NCI-H2196 treated with DMSO at 0.1 percent for 48 hours (cell line): ENCODE data around the gene TRAF4.
A peak's percentile ranks its signal among the peaks of the same experiment; 100 is the strongest.

ENCODE experiments used
- DNase-seq: peaks from one replicate; lab custom pipeline; 2025; ENCODE audit not compliant: unreplicated experiment; lab: John Stamatoyannopoulos, UW

TRAF4 gene

GRCh38 chr17:28743243-28744103 is at the start of gene TRAF4:
Gene TRAF4 (plus strand): TSS chr17:28744011. CDS start chr17:28744113, 102 bp downstream.
- DNase-seq = peak; percentile 74

- DNase-seq = no peak
Observed at GRCh38 chr17:28698253-28698941, 45.4 kb upstream of the TRAF4 start.

GRCh38 chr17:28700278-28700677 is 43.5 kb upstream of the TRAF4 start:
- DNase-seq = no peak

GRCh38 chr17:28700830-28701492 is 42.9 kb upstream of the TRAF4 start:
- peak; percentile 6 for DNase-seq

GRCh38 chr17:28702026-28702751 is 41.6 kb upstream of the TRAF4 start:
- DNase-seq = peak; percentile 30

GRCh38 chr17:28702752-28703150 is 41.1 kb upstream of the TRAF4 start:
- DNase-seq = no peak

- DNase-seq = no peak
Observed at GRCh38 chr17:28703552-28704218, 40.1 kb upstream of the TRAF4 start.

GRCh38 chr17:28704219-28704858 is 39.5 kb upstream of the TRAF4 start:
- no peak for DNase-seq

GRCh38 chr17:28705074-28705659 is 38.6 kb upstream of the TRAF4 start:
- no peak for DNase-seq

GRCh38 chr17:28705728-28706334 is 38.0 kb upstream of the TRAF4 start:
- no peak for DNase-seq

- DNase-seq = no peak
Observed at GRCh38 chr17:28706471-28707338, 37.1 kb upstream of the TRAF4 start.

- no peak for DNase-seq
Observed at GRCh38 chr17:28707339-28707720, 36.5 kb upstream of the TRAF4 start.

- DNase-seq = peak; percentile 66
Observed at GRCh38 chr17:28710861-28711722, 32.7 kb upstream of the TRAF4 start.

- DNase-seq = no peak
Observed at GRCh38 chr17:28711723-28712031, 32.1 kb upstream of the TRAF4 start, which contains the start of gene PROCA1. Gene PROCA1 (minus strand): TSS chr17:28711888. CDS start chr17:28711660, 228 bp downstream.

- no peak for DNase-seq
Observed at GRCh38 chr17:28712032-28712704, 31.6 kb upstream of the TRAF4 start.

- DNase-seq = no peak
Observed at GRCh38 chr17:28712705-28713415, 31.0 kb upstream of the TRAF4 start.
